Endothelial cell of umbilical vein (primary cell): ENCODE data around the gene WDFY2. TPM values are rescaled to one million over a fixed set of nuclear protein-coding genes. Genes with fewer than 3 reads are reported as not detected.

Experiments
- BruUV-seq: library from RNA; stranded (reverse); fragments of 400-500 nt; replicated peaks from 2 replicates; lab custom pipeline; 2021; lab: Mats Ljungman, UMichigan
- CTCF ChIA-PET: fragments of 300-600, 350-600 bp; sonication (Branson Sonifier 250); formaldehyde crosslinking; loops from one replicate; lab custom pipeline; 2021; ENCODE audit warnings: antibody characterized with exemption, inconsistent platforms; lab: Charles Lee
- POLR2A ChIA-PET: fragments of 300-600, 350-600 bp; sonication (Branson Sonifier 250); formaldehyde crosslinking; loops from one replicate; lab custom pipeline; 2021; ENCODE audit warnings: antibody characterized with exemption, inconsistent platforms; lab: Charles Lee
- DNase-seq: peaks from one replicate; pipeline ENCODE4 v3.0.0-alpha.2; 2011; ENCODE audit warnings: low read depth, low spot score
- FAIRE-seq: peaks from 2 replicates; lab custom pipeline; 2011; peaks lifted over from hg19 to GRCh38; lab: Jason Lieb, UNC
- H2AFZ ChIP-seq: 2 replicates; pipeline ENCODE4 v1.6.0; 2012; ENCODE audit warnings: low read depth, low read length, control low read depth, inconsistent platforms
- H3K27ac ChIP-seq: 2 replicates; pipeline ENCODE4 v1.5.1; 2011; ENCODE audit warnings: low read depth, mild to moderate bottlenecking, control low read depth, low read length, moderate library complexity; ENCODE audit not compliant: insufficient read depth
- H3K27me3 ChIP-seq, 2 experiments: 2 replicates each; pipeline versions ENCODE4 v1.6.0 to v1.6.1; 2011; ENCODE audit warnings: low read length in 2 of 2, mixed read lengths in 1 of 2; ENCODE audit not compliant: control insufficient read depth in 2 of 2, insufficient read depth in 2 of 2
- H3K36me3 ChIP-seq, 2 experiments: 2 replicates in 1 of 2; 3 replicates in 1 of 2; pipeline ENCODE4 v1.5.1; 2011; ENCODE audit warnings: low read length in 2 of 2, mild to moderate bottlenecking in 1 of 2, moderate library complexity in 1 of 2; ENCODE audit not compliant: control insufficient read depth in 2 of 2, insufficient read depth in 2 of 2; ENCODE audit errors: extremely low read depth in 1 of 2
- H3K4me1 ChIP-seq: 3 replicates; pipeline ENCODE4 v1.5.1; 2011; ENCODE audit warnings: mild to moderate bottlenecking, low read length; ENCODE audit not compliant: control insufficient read depth, insufficient read depth; ENCODE audit errors: extremely low read depth
- H3K4me2 ChIP-seq: 2 replicates; pipeline ENCODE4 v1.6.1; 2011; ENCODE audit warnings: low read length, control low read depth, mixed read lengths; ENCODE audit not compliant: insufficient read depth
- H3K4me3 ChIP-seq, 3 experiments: fragments of 200-600 bp in 1 of 3; sonication (generic), shearing (Covaris generic) in 1 of 3; replicated peaks in 1 of 3; 2 replicates each; pipeline ENCODE4 v1.5.1; 2011 to 2016; ENCODE audit warnings: control low read depth in 3 of 3, low read length in 3 of 3, mild to moderate bottlenecking in 2 of 3, inconsistent platforms in 1 of 3, low read depth in 1 of 3, moderate library complexity in 1 of 3; ENCODE audit not compliant: insufficient read depth in 1 of 3
- H3K79me2 ChIP-seq: 2 replicates; pipeline ENCODE4 v1.6.0; 2012; ENCODE audit warnings: low read length, inconsistent platforms; ENCODE audit not compliant: control insufficient read depth, insufficient read depth
- H3K9ac ChIP-seq: replicated peaks from 2 replicates; pipeline ENCODE3; 2011; ENCODE audit warnings: low read length, control low read depth; ENCODE audit not compliant: insufficient read depth; ENCODE audit errors: extremely low read depth
- H3K9me1 ChIP-seq: replicated peaks from 3 replicates; pipeline ENCODE4 v1.6.0; 2011; ENCODE audit warnings: mild to moderate bottlenecking, low read length; ENCODE audit not compliant: control insufficient read depth, insufficient read depth; ENCODE audit errors: extremely low read depth
- H3K9me3 ChIP-seq: replicated peaks from 2 replicates; pipeline ENCODE4 v1.5.1; 2012; ENCODE audit warnings: low read length, inconsistent platforms; ENCODE audit not compliant: control insufficient read depth, insufficient read depth
- H4K20me1 ChIP-seq: replicated peaks from 2 replicates; pipeline ENCODE3; 2011; ENCODE audit warnings: mild to moderate bottlenecking, low read length; ENCODE audit not compliant: control insufficient read depth, insufficient read depth; ENCODE audit errors: extremely low read depth
- CTCF ChIP-seq, 2 donors: IDR thresholded peaks; 1 replicate in 1 of 2; 2 replicates in 1 of 2; pipeline ENCODE4 v1.5.1; 2011; ENCODE audit warnings: low read length in 2 of 2, mild to moderate bottlenecking in 2 of 2, moderate library complexity in 2 of 2, control low read depth in 1 of 2, inconsistent platforms in 1 of 2, low read depth in 1 of 2; ENCODE audit not compliant: insufficient read depth in 1 of 2; ENCODE audit errors: extremely low read depth in 1 of 2
- EZH2 ChIP-seq: IDR thresholded peaks from 2 replicates; pipeline ENCODE4 v1.6.1; 2012; ENCODE audit warnings: borderline replicate concordance, low read depth, mild to moderate bottlenecking, moderate library complexity, low read length, inconsistent platforms; ENCODE audit not compliant: severe bottlenecking
- FOS ChIP-seq: IDR thresholded peaks from 2 replicates; pipeline ENCODE4 v1.6.1; 2011; ENCODE audit warnings: mild to moderate bottlenecking, low read length, moderate library complexity, borderline replicate concordance; ENCODE audit not compliant: insufficient read depth
- GATA2 ChIP-seq: IDR thresholded peaks from 2 replicates; pipeline ENCODE4 v1.7.0; 2011; ENCODE audit warnings: low read depth, mild to moderate bottlenecking, moderate library complexity, mixed read lengths, low read length; ENCODE audit not compliant: insufficient read length, insufficient read depth
- JUN ChIP-seq: IDR thresholded peaks from 2 replicates; pipeline ENCODE4 v1.6.1; 2011; ENCODE audit warnings: borderline replicate concordance, low read depth; ENCODE audit not compliant: insufficient read length, insufficient read depth
- MAX ChIP-seq: IDR thresholded peaks from 2 replicates; pipeline ENCODE4 v1.6.1; 2011; ENCODE audit not compliant: insufficient read depth, insufficient read length
- MYC ChIP-seq: IDR thresholded peaks from one replicate; pipeline ENCODE4 v1.6.1; 2011; ENCODE audit warnings: mild to moderate bottlenecking, low read depth, low read length
- POLR2A ChIP-seq: IDR thresholded peaks from 2 replicates; pipeline ENCODE4 v1.6.1; 2012; ENCODE audit warnings: low read depth, mild to moderate bottlenecking, control low read depth, low read length
- POLR2AphosphoS5 ChIP-seq: IDR thresholded peaks from 2 replicates; pipeline ENCODE4 v1.6.1; 2012; ENCODE audit warnings: low read depth, mild to moderate bottlenecking, control low read depth, low read length, moderate library complexity; ENCODE audit not compliant: insufficient read depth
- dilution Hi-C: fragments of 300-500 bp; cut with MboI; formaldehyde crosslinking; loops from one replicate; pipeline ENCODE4 v1.15.0; 2019; ENCODE audit warnings: low sequenced_read_pairs; ENCODE audit not compliant: extremely low pct_ligation_motif_present
- intact Hi-C: fragments of 100-400 bp; cut with micrococcal nuclease; formaldehyde crosslinking; loops from one replicate; pipeline ENCODE4 v1.10.0; 2022
- polyA plus RNA-seq, 4 experiments: library from polyadenylated mRNA; depleted of rRNA in 3 of 4; stranded (reverse) in 3 of 4; unstranded in 1 of 4; fragments of >200 nt; gene quantifications; 2 replicates each; pipeline versions ENCODE4 v1.2.1 to v1.2.3, GENCODE V29; 2011 to 2012; ENCODE audit warnings: missing spikeins in 1 of 4
- total RNA-seq: library from RNA; stranded (reverse); gene quantifications from 2 replicates; pipeline ENCODE4 v1.2.3, GENCODE V29; 2021

The WDFY2 gene
- total and polyA plus RNA-seq, 2 donors (not counting 3 experiments of a cell fraction or from before 2014, with no cell fraction given) = 2.1 to 5.5 TPM

- no peaks in the 10 kb centered on the region for H3K9me1 ChIP-seq
- no peaks in the 10 kb centered on the region for H4K20me1 ChIP-seq
- ChIA-PET CTCF (interaction anchor here (1.3 kb wide), 2 partner anchors 43 to 86 kb away, joined by 3 read pairs; no protein-coding TSS in a partner anchor), POLR2A (no interaction called here)
- H3K9ac ChIP-seq = no peak overlapping the region
- DNase-seq (no peak), FAIRE-seq (no peak)
- no TSS peak for BruUV-seq
- intact Hi-C loops (loop anchor here (2.0 kb wide), 1 partner anchor 27 kb away; no protein-coding TSS in a partner anchor), dilution Hi-C loops (no loop called here)
- no peaks in the 10 kb centered on the region for H3K27me3 ChIP-seq
- H3K79me2 ChIP-seq = no peaks in the 10 kb centered on the region
- TF ChIP-seq MYC = no peak
- TF ChIP-seq FOS = no peak
- no peak for TF ChIP-seq EZH2
- TF ChIP-seq POLR2A = no peak
- TF ChIP-seq GATA2 = no peak
- no peak for TF ChIP-seq JUN
- no peak for TF ChIP-seq MAX
- TF ChIP-seq POLR2AphosphoS5 = no peak
- no peak for TF ChIP-seq CTCF (IDR thresholded peaks at IDR 0.05; ENCODE audit: extremely low read depth in 1 of 2, insufficient read depth in 1 of 2, low read depth in 1 of 2, low read length in 2 of 2)
- no peaks in the 10 kb centered on the region for H3K36me3 ChIP-seq
- H3K9me3 ChIP-seq = no peaks in the 10 kb centered on the region
- H3K4me2 ChIP-seq = no peak overlapping the region
- H3K4me3 ChIP-seq = no peak overlapping the region
- H3K27ac ChIP-seq = no peak overlapping the region
- H3K4me1 ChIP-seq = peaks cover 28% of the 10 kb centered on the region
- no peak overlapping the region for H2AFZ ChIP-seq
These were observed 61.8 kb downstream of the WDFY2 start for GRCh38 chr13:51645761-51646670.
